Measurements from ENCODE around the gene SSBP1. TPM values are rescaled to one million over a fixed set of nuclear protein-coding genes. Genes with fewer than 3 reads are reported as not detected.

Gene SSBP1
- total RNA-seq, 4 donors from 2014 or later = 77.9 to 96.3 (median 87.0) TPM

- peaks cover 0 to 6% (median 0%) of the 10 kb centered on the region in 3 donors for H3K36me3 ChIP-seq
- H3K9me3 ChIP-seq = no peaks in the 10 kb centered on the region
- H3K27ac ChIP-seq = no peak overlapping the region
- H3K27me3 ChIP-seq = no peaks in the 10 kb centered on the region
- DNase-seq (ENCODE audit: low spot score in 2 of 2) = no peak
- TF ChIP-seq POLR2A (IDR thresholded peaks at IDR 0.05) = no peak
- no peak for TF ChIP-seq EP300 (IDR thresholded peaks at IDR 0.05)
- no peak for TF ChIP-seq CTCF (IDR thresholded peaks at IDR 0.05)
- H3K4me3 ChIP-seq = no peak overlapping the region
- no peaks in the 10 kb centered on the region for H3K4me1 ChIP-seq
- 92 to 93% methylated on average over 4 of the region's 4 CpGs for WGBS, 2 donors
Measured at GRCh38 chr7:141709749-141710148, 28.4 kb upstream of the SSBP1 start.

- no peaks in the 10 kb centered on the region for H3K4me1 ChIP-seq
- no peaks in the 10 kb centered on the region for H3K9me3 ChIP-seq
- no peaks in the 10 kb centered on the region for H3K27me3 ChIP-seq
- H3K36me3 ChIP-seq = peaks cover 0 to 6% (median 0%) of the 10 kb centered on the region in 3 donors
- no peak for DNase-seq (ENCODE audit: low spot score in 2 of 2)
- no peak for TF ChIP-seq POLR2A (IDR thresholded peaks at IDR 0.05)
- TF ChIP-seq EP300 (IDR thresholded peaks at IDR 0.05) = no peak
- TF ChIP-seq CTCF (IDR thresholded peaks at IDR 0.05) = no peak
- 20 to 36% methylated on average over 1 of the region's 1 CpG for WGBS, 2 donors
- H3K4me3 ChIP-seq = no peak overlapping the region
- H3K27ac ChIP-seq = no peak overlapping the region
Measured at GRCh38 chr7:141710301-141710700, 27.9 kb upstream of the SSBP1 start.

- WGBS, 2 donors = 83 to 84% methylated on average over 5 of the region's 5 CpGs
- no peaks in the 10 kb centered on the region for H3K27me3 ChIP-seq
- no peak overlapping the region for H3K27ac ChIP-seq
- DNase-seq (ENCODE audit: low spot score in 2 of 2) = no peak
- no peaks in the 10 kb centered on the region for H3K4me1 ChIP-seq
- TF ChIP-seq EP300 (IDR thresholded peaks at IDR 0.05) (no peak), POLR2A (IDR thresholded peaks at IDR 0.05) (no peak), CTCF (IDR thresholded peaks at IDR 0.05) (no peak)
- peaks cover 0 to 6% (median 0%) of the 10 kb centered on the region in 3 donors for H3K36me3 ChIP-seq
- H3K4me3 ChIP-seq = no peak overlapping the region
- H3K9me3 ChIP-seq = no peaks in the 10 kb centered on the region
Measured at GRCh38 chr7:141712603-141713255, 25.4 kb upstream of the SSBP1 start.

GRCh38 chr7:141713890-141714289 lies 24.3 kb upstream of the SSBP1 start:
- Histone ChIP-seq H3K9me3 (no peaks in the 10 kb centered on the region), H3K36me3 (peaks cover 0 to 6% (median 0%) of the 10 kb centered on the region in 3 donors), H3K4me3 (no peak overlapping the region), H3K4me1 (no peaks in the 10 kb centered on the region), H3K27me3 (no peaks in the 10 kb centered on the region), H3K27ac (no peak overlapping the region)
- WGBS, 2 donors = 67 to 69% methylated on average over 1 of the region's 1 CpG
- TF ChIP-seq EP300 (IDR thresholded peaks at IDR 0.05) (no peak), CTCF (IDR thresholded peaks at IDR 0.05) (no peak), POLR2A (IDR thresholded peaks at IDR 0.05) (no peak)
- no peak for DNase-seq (ENCODE audit: low spot score in 2 of 2)

GRCh38 chr7:141714571-141714970 lies 23.6 kb upstream of the SSBP1 start:
- Histone ChIP-seq H3K27ac (no peak overlapping the region), H3K4me3 (no peak overlapping the region), H3K4me1 (no peaks in the 10 kb centered on the region), H3K9me3 (no peaks in the 10 kb centered on the region), H3K36me3 (peaks cover 0 to 6% (median 0%) of the 10 kb centered on the region in 3 donors), H3K27me3 (no peaks in the 10 kb centered on the region)
- no peak for DNase-seq (ENCODE audit: low spot score in 2 of 2)
- 65 to 80% methylated on average over 2 of the region's 2 CpGs for WGBS, 2 donors
- TF ChIP-seq POLR2A (IDR thresholded peaks at IDR 0.05) (no peak), EP300 (IDR thresholded peaks at IDR 0.05) (no peak), CTCF (IDR thresholded peaks at IDR 0.05) (no peak)

All from tibial nerve (tissue), 4 donors.